Activated CD4-positive, alpha-beta memory T cell treated with anti-CD3 and anti-CD28 coated beads for 36 hours (primary cell): ENCODE measurements around the gene FBP2. TPM values are rescaled to one million over a fixed set of nuclear protein-coding genes. Genes with fewer than 3 reads are reported as not detected.

Experiments
- CTCF ChIA-PET: fragments of 350-600 bp; sonication (Branson Sonifier 250); formaldehyde crosslinking; loops from one replicate; lab custom pipeline; 2021; ENCODE audit warnings: antibody characterized with exemption, inconsistent platforms; lab: Charles Lee
- POLR2A ChIA-PET: fragments of 350-600 bp; sonication (Branson Sonifier 250); formaldehyde crosslinking; loops from one replicate; lab custom pipeline; 2021; ENCODE audit warnings: antibody characterized with exemption; lab: Charles Lee
- DNase-seq: peaks from one replicate; pipeline ENCODE4 v3.0.0-alpha.2; 2020
- H3K27ac Mint-ChIP-seq: one replicate; pipeline ENCODE4 v1.8.0; 2021; ENCODE audit warnings: mixed read lengths
- H3K27me3 Mint-ChIP-seq: one replicate; pipeline ENCODE4 v1.8.0; 2021; ENCODE audit warnings: mixed read lengths
- H3K36me3 Mint-ChIP-seq: one replicate; pipeline ENCODE4 v1.8.0; 2021; ENCODE audit warnings: mixed read lengths
- H3K4me1 Mint-ChIP-seq: one replicate; pipeline ENCODE4 v1.8.0; 2021; ENCODE audit warnings: low read depth, mixed read lengths
- H3K4me3 Mint-ChIP-seq: one replicate; pipeline ENCODE4 v1.8.0; 2021; ENCODE audit warnings: mild to moderate bottlenecking, mixed read lengths
- H3K9me3 Mint-ChIP-seq: one replicate; pipeline ENCODE4 v1.8.0; 2021; ENCODE audit warnings: mixed read lengths
- intact Hi-C: fragments of 100-400 bp; cut with micrococcal nuclease; formaldehyde crosslinking; loops from one replicate; pipeline ENCODE4 v1.15.1; 2023
- total RNA-seq, 2 experiments: library from RNA; stranded (reverse); gene quantifications; one replicate each; pipeline ENCODE4 v1.2.3, GENCODE V29; 2021

FBP2 gene
- not detected for total RNA-seq

GRCh38 chr9:94593459-94594345 is at the start of gene FBP2:
Gene FBP2, minus strand, starts transcription at chr9:94593824. Its CDS starts 98 bp downstream, at chr9:94593726.
- no peak for DNase-seq
- no peak within 1 kb of the TSS for H3K27ac Mint-ChIP-seq
- peaks cover 13% of the 10 kb centered on the region for H3K27me3 Mint-ChIP-seq
- no peak within 1 kb of the TSS for H3K4me3 Mint-ChIP-seq
- H3K36me3 Mint-ChIP-seq, result no peaks in the 10 kb centered on the region
- H3K9me3 Mint-ChIP-seq, result no peaks in the 10 kb centered on the region
- CTCF ChIA-PET, result no interaction called here
- intact Hi-C loops, result no loop called here
- POLR2A ChIA-PET, result no interaction called here
- H3K4me1 Mint-ChIP-seq, result no peaks in the 10 kb centered on the region

DNA sequence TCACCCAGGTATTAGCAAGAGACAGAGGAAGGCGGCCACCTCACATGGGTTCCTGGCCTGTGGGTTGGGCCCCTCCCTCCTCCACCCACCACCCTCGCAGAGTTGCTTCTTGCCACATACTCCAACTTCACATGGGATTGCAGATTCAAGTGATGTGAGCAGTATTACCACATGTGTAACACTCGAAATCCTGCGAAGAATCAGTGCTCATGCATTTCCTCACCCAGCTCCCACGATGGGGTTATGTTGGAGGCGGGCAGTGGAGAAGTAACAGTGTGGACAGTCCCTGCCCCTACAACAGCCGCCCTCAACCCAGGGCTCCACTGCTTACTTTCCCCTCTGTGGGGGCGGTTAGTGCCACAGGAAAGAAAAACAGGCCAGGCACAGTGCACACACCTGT is 49.6 kb upstream of the FBP2 start:
- H3K9me3 Mint-ChIP-seq, result no peaks in the 10 kb centered on the region
- CTCF ChIA-PET, result no interaction called here

GRCh38 chr9:94642501-94642900 is 48.9 kb upstream of the FBP2 start:
- intact Hi-C loops, result no loop called here
- POLR2A ChIA-PET, result no interaction called here

More for the DNA sequence above, 49.6 kb upstream of the FBP2 start:
- no peak for DNase-seq
- POLR2A ChIA-PET, result no interaction called here
- Mint-ChIP-seq H3K27me3 (peaks cover 4% of the 10 kb centered on the region), H3K4me1 (peaks cover 16% of the 10 kb centered on the region), H3K4me3 (no peak overlapping the region), H3K27ac (no peak overlapping the region), H3K36me3 (no peaks in the 10 kb centered on the region)
- intact Hi-C loops, result no loop called here

DNA sequence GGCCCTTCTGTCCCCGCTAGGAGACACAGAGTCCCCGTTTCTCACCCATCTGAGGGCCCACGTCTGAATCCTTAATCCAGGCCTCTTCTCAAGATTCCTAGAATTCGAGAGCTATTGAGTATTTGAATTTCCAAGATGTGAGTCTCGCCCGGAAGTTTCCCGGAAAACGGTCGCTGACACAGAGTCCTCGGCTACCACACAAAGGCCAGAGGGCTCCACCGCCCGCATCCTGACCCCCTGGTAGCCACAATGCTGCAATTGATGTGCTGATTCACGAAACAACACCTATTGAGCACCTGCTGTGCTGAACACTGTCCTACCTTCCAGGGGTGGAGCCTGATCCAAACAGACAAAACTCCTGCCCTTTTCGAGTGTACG is 46.4 kb upstream of the FBP2 start:
- no peak overlapping the region for H3K27ac Mint-ChIP-seq
- DNase-seq, result no peak
- peak overlapping the region; percentile 83 for H3K4me3 Mint-ChIP-seq
- H3K9me3 Mint-ChIP-seq, result no peaks in the 10 kb centered on the region
- ChIA-PET CTCF (no interaction called here), POLR2A (no interaction called here)
- peaks cover 18% of the 10 kb centered on the region for H3K4me1 Mint-ChIP-seq
- intact Hi-C loops, result no loop called here
- H3K27me3 Mint-ChIP-seq, result peaks cover 5% of the 10 kb centered on the region
- no peaks in the 10 kb centered on the region for H3K36me3 Mint-ChIP-seq

More at GRCh38 chr9:94642501-94642900, 48.9 kb upstream of the FBP2 start:
- Mint-ChIP-seq H3K27me3 (peaks cover 5% of the 10 kb centered on the region), H3K4me3 (no peak overlapping the region), H3K4me1 (peaks cover 18% of the 10 kb centered on the region), H3K9me3 (no peaks in the 10 kb centered on the region), H3K27ac (no peak overlapping the region), H3K36me3 (no peaks in the 10 kb centered on the region)
- CTCF ChIA-PET, result no interaction called here
- DNase-seq, result no peak

DNA sequence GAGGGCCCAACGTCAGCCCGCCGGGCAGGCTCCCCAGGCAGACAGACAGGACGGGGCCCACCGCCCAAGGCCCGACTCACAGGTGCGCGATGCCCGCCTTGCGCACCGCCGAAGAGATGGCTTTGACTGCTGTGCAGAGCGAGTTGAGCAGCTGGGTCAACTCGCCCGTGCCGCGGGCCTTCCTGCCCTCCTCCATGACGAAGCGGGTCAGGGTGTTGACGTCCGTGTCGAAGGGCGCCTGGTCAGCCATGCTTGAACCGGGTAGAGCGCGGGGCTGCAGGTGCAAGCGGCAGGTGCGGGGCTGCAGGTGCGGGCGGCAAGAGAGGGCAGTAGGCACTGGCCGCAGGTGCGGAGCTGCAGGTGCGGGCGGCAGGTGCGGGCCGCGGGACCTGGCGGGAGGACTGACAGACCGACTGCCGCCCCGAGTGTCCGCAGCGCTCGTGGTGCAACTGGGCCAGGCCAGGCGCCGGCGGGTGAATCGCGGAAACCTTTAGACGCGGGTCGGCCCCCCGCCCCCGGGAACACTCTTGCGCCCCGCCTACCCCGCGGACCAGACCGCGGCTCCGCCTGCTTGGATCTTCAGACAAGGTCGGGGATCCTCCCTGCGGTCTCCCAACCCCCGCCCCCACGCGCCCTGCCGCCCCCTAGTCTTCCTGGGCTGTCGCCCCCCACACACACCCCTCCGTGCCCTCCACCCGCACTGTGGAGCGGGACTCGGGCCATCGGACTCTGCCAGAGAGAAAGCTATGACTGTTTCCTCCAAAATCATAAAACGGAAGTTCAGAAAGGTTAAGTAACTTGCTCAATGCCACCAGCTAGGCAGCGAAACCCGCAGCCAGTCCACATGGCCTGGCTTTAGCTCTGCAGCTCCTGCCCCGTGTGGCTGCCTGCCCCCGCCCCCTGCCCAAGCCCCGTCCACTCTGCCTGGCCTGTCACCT is 45.7 kb upstream of the FBP2 start, which contains the start of gene FBP1:
FBP1 (minus strand) TSS at position 458 of the 938 bp plus-strand sequence; CDS start at position 250, 208 bp downstream.
- Mint-ChIP-seq H3K4me3 (peak within 1 kb of the TSS; percentile 83), H3K36me3 (no peaks in the 10 kb centered on the region), H3K27me3 (peaks cover 5% of the 10 kb centered on the region), H3K27ac (peak within 1 kb of the TSS; percentile 28), H3K9me3 (no peaks in the 10 kb centered on the region), H3K4me1 (peaks cover 18% of the 10 kb centered on the region)
- POLR2A ChIA-PET, result no interaction called here
- intact Hi-C loops, result no loop called here
- CTCF ChIA-PET, result interaction anchor here (1.1 kb wide), 1 partner anchor 13 kb away, joined by 3 read pairs; no protein-coding TSS in a partner anchor
- DNase-seq, result peak; percentile 52

DNA sequence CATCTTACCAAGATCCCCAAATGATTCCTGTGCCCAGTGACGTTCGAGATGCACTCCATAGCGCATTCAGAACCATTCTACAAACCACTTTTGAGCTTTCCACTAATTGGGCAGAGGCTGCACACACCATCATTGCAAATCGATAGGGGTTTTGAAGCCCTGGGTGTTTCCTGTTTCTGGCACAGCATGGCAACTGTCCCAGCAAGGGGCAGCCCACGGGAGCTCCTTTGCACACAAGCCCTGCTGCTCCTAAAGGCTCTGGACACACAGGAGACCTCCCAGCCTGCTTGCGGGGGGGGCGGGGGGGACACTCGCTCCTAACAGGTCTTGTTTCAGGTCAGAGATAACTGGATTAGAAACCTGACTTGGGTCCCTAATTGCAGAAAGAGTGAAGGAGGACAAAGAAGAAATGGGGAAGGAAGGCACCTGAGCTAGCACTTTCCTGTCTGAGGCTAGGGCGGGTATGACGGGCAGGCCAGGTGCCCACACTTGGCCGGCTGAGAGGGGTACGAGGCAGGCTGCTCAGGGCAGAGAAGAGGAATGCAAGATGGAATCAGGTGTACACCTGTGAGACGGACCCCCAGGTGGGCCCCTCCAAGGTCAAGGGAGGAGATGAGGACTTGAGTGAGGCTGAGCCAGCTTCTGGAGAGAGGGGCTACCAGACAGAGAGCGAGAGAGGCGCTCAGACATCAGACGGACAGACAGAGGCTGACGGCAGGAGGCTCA is 44.9 kb upstream of the FBP2 start:
- no peak for DNase-seq
- H3K9me3 Mint-ChIP-seq, result no peaks in the 10 kb centered on the region
- H3K27ac Mint-ChIP-seq, result no peak overlapping the region
- ChIA-PET CTCF (interaction anchor here (1.1 kb wide), 1 partner anchor 12 kb away, joined by 3 read pairs; no protein-coding TSS in a partner anchor), POLR2A (no interaction called here)
- peak overlapping the region; percentile 83 for H3K4me3 Mint-ChIP-seq
- no peaks in the 10 kb centered on the region for H3K36me3 Mint-ChIP-seq
- H3K27me3 Mint-ChIP-seq, result peaks cover 5% of the 10 kb centered on the region
- H3K4me1 Mint-ChIP-seq, result peaks cover 18% of the 10 kb centered on the region
- intact Hi-C loops, result no loop called here

DNA sequence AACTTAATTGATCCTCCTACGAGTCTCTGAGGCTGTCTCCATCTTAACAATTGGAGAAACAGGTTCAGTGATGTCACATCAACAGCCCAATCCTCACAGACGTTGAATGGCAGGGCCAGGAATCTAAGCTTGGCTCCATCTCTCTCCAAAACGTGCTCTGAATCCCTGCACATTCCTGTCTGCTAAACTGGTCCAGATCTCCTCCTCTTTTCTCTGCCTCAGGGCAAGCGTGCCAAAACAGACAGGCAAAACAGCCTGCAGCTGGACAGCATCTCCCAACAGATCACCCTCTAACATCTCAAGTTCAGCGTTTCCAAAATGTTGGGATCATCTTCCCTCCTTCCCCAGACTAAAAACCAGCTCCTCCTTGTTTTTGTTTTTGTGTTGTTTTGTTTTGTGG is 39.1 kb upstream of the FBP2 start:
- no peaks in the 10 kb centered on the region for H3K4me1 Mint-ChIP-seq
- POLR2A ChIA-PET, result no interaction called here
- no peak for DNase-seq
- no peak overlapping the region for H3K4me3 Mint-ChIP-seq
- H3K27me3 Mint-ChIP-seq, result no peaks in the 10 kb centered on the region
- CTCF ChIA-PET, result interaction anchor here (1.3 kb wide), 1 partner anchor 10 kb away, joined by 3 read pairs; no protein-coding TSS in a partner anchor
- H3K27ac Mint-ChIP-seq, result no peak overlapping the region
- H3K9me3 Mint-ChIP-seq, result no peaks in the 10 kb centered on the region
- no peaks in the 10 kb centered on the region for H3K36me3 Mint-ChIP-seq
- intact Hi-C loops, result no loop called here

- Mint-ChIP-seq H3K4me3 (no peak overlapping the region), H3K9me3 (no peaks in the 10 kb centered on the region), H3K4me1 (no peaks in the 10 kb centered on the region), H3K36me3 (no peaks in the 10 kb centered on the region), H3K27me3 (no peaks in the 10 kb centered on the region), H3K27ac (no peak overlapping the region)
- no peak for DNase-seq
- ChIA-PET CTCF (interaction anchor here (1.3 kb wide), 1 partner anchor 9 kb away, joined by 3 read pairs; no protein-coding TSS in a partner anchor), POLR2A (no interaction called here)
- intact Hi-C loops, result no loop called here
Observed at GRCh38 chr9:94631599-94631998, 38.0 kb upstream of the FBP2 start.

DNA sequence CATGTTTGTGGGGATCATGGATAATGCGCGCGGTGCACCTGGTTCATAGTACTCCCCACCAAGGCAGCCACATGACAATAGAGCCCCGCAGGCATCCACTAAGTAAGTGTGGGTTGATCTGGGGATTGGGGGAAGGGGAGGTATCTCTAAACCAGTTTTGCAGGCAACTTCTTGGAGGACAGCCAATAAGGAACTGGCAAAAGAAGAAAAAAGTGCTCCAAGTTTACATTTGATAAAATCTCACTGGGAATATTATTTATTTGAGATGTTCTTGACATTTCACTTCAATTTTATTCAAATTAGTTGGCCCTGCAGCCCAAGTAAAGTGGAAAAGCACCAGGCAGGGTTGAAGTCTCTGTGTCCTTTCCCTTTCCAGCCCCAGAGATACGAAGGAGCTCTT is 37.2 kb upstream of the FBP2 start:
- H3K27me3 Mint-ChIP-seq, result no peaks in the 10 kb centered on the region
- POLR2A ChIA-PET, result no interaction called here
- CTCF ChIA-PET, result no interaction called here
- H3K4me3 Mint-ChIP-seq, result no peak overlapping the region
- no peaks in the 10 kb centered on the region for H3K9me3 Mint-ChIP-seq
- intact Hi-C loops, result no loop called here
- H3K27ac Mint-ChIP-seq, result no peak overlapping the region
- H3K36me3 Mint-ChIP-seq, result no peaks in the 10 kb centered on the region
- H3K4me1 Mint-ChIP-seq, result no peaks in the 10 kb centered on the region
- no peak for DNase-seq

DNA sequence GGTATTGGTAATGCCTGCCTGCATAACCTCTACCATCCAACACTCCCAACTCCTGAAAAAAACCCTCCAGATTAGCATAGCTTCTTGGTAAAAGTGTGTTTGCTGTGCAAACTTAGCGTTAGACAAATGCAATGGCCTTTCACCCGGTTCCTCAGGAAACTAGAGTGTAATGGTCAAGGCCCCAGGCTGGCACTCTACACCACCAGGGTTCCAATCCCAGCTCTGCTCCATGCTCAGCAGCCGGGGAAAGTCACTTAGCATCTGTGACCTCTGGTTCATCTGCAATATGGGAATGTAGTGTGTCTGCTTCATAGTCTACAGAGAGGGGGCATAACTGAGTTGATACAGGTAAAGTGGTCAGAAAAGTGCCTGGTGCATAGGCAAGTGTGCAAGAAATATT is 36.7 kb upstream of the FBP2 start:
- Mint-ChIP-seq H3K27ac (no peak overlapping the region), H3K4me1 (no peaks in the 10 kb centered on the region)
- intact Hi-C loops, result no loop called here

DNA sequence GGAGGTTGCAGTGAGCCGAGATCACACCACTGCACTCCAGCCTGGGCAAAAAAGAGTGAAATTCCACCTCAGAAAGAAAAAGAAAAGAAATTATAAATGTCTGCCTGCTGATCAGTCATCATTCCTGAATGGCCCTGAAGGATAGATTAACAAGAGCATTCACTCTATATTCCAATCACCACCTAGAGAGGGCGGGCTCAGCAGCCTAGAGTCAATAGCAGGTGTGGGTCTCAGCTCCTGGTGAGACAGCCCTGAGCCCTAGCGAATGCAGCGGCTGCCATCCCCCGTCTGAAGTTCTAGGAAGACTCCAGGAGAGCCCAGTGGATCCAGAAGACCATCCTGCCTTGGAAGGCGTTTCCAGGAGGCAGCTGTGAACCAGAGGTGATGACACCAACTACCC is 33.7 kb upstream of the FBP2 start:
- intact Hi-C loops, result no loop called here
- Mint-ChIP-seq H3K4me3 (no peak overlapping the region), H3K27me3 (no peaks in the 10 kb centered on the region), H3K36me3 (no peaks in the 10 kb centered on the region), H3K9me3 (no peaks in the 10 kb centered on the region), H3K4me1 (no peaks in the 10 kb centered on the region), H3K27ac (no peak overlapping the region)
- ChIA-PET CTCF (no interaction called here), POLR2A (no interaction called here)
- DNase-seq, result no peak

More for the DNA sequence above, 36.7 kb upstream of the FBP2 start:
- ChIA-PET CTCF (no interaction called here), POLR2A (no interaction called here)
- no peaks in the 10 kb centered on the region for H3K9me3 Mint-ChIP-seq
- DNase-seq, result no peak
- H3K27me3 Mint-ChIP-seq, result no peaks in the 10 kb centered on the region
- H3K36me3 Mint-ChIP-seq, result no peaks in the 10 kb centered on the region
- no peak overlapping the region for H3K4me3 Mint-ChIP-seq
